GM18873 (cell line): Measurements from ENCODE around the gene TRIM6.
"Not testable (repeated sequence)": the region's sequence is repeated elsewhere in the genome, so short reads cannot be mapped to it uniquely, and the experiment has no call there.

ENCODE experiments used
- ATAC-seq: cut with Tn5 transposase; IDR thresholded peaks from one replicate; pipeline ENCODE4 v1.9.1; 2021; ENCODE audit warnings: mild to moderate bottlenecking, moderate library complexity, moderate number of reproducible peaks; ENCODE audit not compliant: unreplicated experiment, low FRiP score

The TRIM6 gene

DNA sequence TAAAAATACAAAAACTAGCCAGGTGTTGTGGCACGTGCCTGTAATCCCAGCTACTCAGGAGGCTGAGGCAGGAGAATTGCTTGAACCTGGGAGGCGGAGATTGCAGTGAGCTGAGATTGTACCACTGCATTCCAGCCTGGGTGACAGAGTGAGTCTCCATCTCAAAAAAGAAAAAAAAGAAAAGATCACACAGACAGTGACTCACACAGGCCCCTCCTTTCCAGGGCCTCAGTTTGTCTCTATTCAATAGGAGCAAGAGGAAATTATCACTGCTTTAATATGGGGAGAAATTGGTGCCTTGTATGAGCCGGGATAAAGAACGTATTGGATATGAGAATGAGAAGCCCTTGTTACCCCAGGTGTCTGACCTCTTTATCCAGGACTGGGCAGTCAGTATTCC, 6.4 kb downstream of the TRIM6 start:
- ATAC-seq, result not testable (repeated sequence)

DNA sequence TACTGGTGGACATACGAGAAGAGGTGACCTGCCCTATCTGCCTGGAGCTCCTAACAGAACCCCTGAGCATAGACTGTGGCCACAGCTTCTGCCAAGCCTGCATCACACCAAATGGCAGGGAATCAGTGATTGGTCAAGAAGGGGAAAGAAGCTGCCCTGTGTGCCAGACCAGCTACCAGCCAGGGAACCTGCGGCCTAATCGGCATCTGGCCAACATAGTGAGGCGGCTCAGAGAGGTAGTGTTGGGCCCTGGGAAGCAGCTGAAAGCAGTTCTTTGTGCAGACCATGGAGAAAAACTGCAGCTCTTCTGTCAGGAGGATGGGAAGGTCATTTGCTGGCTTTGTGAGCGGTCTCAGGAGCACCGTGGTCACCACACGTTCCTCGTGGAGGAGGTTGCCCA, 6.9 kb downstream of the TRIM6 start:
- ATAC-seq, result no peak

DNA sequence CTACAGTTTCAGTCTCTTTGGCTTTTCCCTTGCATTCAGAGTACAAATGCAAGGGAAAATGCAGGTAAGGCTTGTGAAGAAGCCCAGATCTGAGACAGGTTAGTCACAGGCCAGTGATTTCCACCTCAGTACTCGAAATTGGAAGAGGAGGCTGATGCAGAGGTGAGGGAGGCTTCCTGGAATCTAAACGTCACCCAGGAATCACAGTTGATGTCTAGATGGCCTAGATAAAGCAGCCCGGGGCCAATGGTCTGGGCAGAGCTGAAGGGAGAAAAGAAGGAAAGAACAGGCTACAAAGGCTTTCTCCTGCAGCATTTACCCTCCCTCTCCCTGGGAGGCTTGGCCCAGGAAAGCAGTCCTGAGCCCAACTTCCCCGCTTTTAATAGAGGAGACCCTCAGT, 8.5 kb downstream of the TRIM6 start:
- no peak for ATAC-seq

DNA sequence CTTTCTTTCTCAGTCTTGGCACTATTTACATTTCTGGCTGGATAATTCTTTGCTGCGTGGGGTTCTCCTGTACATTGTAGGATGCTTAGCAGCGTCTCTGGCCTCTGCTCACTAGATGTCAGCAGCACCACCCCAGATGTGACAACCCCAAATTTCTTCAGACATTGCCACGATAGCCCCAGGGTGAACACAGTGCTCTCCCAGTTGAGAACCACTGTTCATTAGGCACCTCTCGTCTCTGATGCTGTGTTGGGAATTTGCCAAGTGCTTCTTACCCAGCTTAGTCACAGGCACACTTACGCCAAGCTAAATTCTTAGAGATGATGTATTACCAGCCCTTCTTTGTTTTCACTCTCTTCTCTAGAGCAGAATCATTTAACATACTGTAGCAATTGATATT, 9.4 kb downstream of the TRIM6 start:
- no peak for ATAC-seq

DNA sequence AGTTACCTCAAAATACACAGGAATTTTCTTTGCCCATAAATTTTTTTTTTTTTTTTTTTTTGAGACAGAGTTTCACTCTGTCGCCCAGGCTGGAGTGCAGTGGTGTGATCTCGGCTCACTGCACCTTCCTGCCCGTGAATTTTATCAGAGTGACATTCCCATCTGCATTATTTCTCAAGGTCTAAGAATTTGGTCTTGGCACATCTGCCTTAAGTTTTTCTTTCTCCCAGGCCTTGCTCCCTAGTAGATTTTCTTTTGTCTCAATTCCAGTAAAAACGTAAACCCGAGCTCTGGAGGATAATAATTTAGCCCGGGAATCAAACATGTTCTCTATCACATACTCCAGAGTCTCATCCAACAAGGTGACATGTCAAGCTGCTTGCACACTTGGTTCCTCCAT, 12.4 kb downstream of the TRIM6 start:
- no peak for ATAC-seq

DNA sequence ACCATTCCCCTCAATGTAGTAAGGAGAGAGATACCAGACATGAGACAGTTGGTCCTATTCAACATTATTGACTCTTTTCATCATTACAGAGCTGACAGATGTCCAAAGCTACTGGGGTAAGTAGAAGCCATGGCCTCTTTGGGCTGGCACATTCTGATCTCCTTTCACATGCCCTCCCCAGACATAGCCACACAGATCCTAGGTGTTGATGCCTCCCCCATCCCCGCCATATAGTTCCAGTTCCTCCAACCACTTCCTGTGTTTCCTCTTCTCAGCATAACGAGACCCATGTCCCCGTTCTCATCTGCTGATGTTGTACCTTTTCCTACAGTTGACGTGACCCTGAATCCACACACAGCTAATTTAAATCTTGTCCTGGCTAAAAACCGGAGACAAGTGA, 14.0 kb downstream of the TRIM6 start:
- ATAC-seq, result no peak

DNA sequence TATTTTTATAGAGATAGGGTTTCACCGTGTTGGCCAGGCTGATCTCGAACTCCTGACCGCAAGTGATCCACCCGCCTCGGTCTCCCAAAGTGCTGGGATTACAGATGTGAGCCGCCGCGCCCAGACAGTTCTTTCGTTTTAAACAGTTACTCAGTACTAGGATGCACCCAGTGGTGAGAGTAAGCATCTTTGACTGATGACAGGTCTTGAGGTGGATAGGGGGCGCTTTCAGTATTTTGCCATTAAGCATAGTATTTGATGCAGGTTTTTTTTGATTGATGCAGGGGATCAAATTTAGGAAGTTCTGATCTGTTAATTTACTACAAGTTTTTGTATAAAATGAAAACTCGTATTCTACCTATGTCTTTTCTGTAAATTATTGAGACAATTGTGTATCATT, 15.2 kb downstream of the TRIM6 start:
- ATAC-seq, result no peak

DNA sequence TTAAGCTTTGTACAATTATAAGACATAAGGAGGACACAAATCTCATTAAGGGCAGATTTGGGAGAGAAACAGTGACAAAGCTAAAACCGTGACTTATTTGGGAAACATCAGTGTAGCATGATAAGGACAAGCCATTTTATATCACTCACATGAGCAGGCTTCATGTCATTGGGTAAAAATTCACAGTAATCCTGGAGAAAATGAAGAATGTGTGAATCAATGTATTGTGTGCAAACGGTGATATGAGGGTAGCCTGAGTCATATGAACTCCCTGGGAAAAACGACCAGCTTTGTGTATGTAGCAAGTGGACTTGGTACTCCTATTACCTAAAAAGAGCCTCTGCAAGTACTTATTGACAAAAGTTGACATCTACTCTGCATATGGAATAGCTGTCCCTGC, 22.4 kb downstream of the TRIM6 start:
- ATAC-seq, result no peak

DNA sequence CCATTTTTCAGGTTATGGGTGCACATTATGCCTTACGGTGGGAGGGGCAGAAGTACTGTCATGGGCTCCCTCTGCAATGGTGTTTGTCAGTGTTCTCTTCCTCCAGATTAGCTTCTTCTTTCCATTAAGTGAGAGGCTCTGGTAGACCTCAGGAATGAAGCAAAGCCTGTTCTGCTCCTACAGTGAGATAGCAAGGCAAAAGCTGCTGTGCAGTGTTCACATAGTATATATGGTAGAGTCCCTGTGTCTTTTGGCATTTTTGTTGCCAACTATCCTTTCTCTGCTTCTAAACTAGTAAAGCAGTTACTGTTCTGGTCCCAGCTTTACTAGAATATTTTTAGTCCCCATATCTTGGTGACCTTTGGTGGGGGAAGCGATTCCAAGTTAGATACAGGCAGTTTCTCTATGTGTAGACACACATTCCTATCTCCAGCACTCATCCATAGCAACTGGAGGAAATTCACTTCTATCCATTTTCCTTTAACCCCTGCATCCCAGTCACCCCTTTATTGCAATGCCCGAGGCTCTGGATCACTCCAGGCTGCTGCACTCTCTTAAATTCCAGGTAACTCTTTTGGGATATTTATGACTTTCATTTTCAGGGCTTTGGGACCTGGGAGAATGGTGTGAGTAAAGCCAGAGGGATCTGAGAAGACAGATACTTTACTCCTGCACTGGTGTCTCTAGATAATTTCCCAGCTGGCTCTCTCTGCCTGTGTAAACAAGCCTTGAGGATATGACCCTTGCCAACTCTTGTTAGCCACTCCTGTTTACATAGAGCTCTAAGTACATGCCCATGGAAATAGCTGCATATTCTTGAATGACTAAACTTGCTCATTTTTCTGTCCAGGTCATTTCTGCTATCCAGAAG, 24.4 kb downstream of the TRIM6 start:
- no peak for ATAC-seq

DNA sequence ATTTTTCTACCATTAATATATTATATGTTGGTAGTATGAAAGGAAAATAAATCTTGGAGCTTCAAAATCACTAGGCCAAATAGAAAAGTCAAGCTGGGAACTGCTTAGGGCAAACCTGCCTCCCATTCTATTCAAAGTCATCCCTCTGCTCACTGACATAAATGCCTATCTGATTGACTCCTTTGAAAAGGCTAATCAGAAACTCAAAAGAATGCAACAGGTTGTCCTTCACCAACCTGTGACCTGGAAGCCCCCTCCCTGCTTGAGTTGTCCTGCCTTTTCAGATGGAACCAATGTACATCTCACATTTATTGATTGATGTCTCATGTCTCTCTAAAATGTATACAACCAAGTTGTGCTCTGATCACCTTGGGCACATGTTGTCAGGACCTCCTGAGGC, 25.1 kb downstream of the TRIM6 start:
- no peak for ATAC-seq

DNA sequence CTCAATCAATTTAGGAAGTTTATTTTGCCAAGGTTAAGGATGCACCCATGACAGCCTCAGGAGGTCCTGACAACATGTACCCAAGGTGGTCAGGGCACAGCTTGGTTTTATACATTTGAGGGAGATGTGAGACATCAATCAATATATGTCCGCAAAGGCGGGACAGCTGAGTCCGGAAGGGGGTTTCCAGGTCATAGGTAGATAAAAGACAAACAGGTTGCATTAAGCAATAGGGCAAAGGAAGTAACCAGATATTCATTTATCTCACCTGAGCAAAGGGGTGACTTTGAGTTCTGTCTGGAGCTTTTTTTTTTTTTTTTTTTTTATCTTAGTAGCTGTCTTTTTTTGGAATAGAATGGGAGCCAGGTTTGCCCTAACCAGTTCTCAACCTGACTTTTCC, 26.4 kb downstream of the TRIM6 start:
- ATAC-seq, result no peak

DNA sequence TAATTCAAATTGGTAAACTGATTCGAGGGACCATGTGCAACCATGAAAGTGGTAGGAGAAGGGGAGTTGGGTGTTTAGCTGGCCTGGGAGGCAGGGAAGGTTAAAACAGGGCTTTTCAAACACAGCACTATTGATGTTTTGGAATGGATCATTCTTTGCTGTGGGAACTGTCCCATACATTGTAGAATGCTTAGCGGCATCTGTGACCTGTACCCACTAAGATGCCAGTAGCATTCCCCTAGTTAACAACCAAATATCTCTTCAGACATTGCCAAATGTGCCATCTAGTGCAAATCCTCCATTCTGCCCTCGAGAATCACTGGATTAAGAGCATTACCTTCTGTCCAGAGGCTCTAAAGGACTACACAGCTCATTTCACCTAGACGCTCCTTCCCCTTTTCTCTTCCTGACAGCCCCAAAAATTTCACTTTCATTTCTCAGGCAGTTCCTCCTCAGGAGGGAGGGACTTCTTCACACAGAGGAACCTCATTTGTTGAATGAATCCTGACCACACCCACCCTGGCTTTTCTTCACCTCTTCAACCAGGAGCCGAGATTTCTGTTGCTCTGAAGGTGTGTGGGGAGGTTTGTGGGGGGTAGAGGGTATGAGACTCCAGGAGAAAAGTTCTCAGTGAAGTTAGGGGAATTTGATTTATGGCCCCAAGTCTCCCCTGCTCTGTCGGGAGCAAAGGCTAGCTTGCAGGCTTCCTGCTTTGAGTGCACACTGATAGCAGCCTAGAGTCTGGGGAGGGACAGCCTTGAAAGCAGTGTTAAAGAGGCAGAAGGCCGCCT, 28.2 kb downstream of the TRIM6 start, which contains the start of gene TRIM34:
TRIM34 (plus strand) TSS at position 513 of the 791 bp plus-strand sequence. CDS start 7,331 bp downstream, outside the sequence.
- ATAC-seq, result peak; percentile 96

DNA sequence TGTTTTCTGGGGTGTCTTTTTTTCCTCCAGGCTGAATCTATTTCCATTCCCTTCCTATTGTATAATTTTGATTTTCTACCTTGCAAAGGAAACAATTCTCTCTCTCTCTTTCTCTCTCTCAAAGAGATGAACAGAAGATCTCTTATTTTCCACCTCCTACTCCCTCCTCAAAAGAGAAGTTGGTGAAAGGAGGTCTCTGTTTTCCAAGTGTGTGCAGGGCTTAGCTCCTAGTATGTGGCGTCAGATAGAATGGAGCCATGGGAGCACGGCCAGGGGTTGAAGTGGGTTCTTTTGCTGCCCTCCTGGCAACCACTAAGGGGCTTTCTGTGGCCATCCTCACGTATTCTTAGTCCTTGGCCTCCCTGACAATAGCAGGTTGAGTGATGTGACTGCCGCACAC, 28.8 kb downstream of the TRIM6 start:
- no peak for ATAC-seq

DNA sequence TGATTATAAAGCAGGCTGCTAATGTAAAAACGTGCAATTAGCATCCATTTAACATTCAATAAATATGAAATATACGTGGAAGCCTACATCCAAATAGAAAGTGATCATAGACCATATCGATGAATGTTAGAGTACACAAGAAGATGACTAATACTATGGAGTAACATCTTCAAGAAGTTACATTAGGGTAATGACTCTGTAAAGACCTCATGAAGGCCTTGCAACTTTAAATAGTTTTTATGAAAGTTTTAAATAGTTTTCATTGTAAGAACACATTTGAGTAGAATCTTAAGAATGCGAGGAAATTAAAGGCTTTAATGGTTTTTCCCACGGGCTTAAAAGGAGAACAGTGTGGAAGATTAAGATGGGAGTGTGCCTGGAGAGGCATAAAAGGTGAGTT, 29.8 kb downstream of the TRIM6 start:
- no peak for ATAC-seq

DNA sequence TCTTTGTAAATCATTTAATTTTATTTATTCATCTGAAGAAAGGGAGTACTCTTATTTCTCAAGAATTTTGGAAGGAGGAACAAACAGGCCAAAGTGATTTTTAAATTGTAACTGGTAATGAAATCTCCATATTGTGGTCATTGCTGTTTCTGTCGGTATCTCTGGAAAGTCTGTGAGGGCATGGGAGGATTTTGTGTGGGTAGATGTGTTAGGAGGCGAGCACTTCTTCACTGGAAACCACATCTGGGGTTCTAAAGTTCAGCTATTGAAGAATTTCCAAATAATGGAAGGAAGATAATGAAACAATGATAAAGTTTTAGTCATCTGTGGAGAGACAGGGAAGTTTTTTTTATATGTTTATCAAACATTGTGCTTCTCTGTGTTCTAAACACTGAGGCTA, 35.0 kb downstream of the TRIM6 start:
- ATAC-seq, result no peak

DNA sequence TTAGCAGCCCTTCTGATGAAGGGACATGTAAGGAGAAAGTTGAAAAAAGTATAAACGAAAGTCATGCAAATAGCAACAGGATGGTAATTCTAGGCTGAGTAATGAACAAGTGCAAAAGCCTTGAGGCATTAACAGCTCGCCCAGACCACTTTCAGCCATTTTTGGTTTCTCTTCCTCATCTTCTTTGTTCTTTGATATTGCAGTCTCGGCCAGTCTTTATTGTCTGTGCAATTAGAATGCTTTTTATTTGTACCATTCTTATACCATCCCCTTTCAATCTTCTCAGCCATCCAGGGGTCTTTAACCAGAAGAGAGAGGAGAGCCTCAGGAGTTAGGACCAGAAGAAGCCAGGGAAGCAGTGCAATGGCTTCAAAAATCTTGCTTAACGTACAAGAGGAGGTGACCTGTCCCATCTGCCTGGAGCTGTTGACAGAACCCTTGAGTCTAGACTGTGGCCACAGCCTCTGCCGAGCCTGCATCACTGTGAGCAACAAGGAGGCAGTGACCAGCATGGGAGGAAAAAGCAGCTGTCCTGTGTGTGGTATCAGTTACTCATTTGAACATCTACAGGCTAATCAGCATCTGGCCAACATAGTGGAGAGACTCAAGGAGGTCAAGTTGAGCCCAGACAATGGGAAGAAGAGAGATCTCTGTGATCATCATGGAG, 35.7 kb downstream of the TRIM6 start:
- peak; percentile 98 for ATAC-seq

DNA sequence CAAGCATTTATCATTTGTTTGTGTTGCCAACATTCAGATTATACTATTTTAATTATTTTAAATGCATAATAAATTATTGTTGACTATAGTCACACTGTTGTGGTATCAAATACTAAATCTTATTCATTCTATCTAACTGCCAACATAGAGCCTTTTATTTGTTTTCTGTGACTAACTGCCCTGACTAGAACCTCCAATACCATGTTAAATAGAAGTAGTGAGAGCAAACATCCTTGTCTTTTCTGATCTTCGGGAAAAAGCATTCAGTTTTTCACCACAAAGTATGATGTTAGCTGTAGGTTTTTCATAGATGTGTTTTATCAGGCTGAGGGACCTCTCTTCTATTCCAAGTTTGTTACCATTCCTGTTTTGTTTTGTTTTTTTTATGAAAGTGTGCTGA, 43.5 kb downstream of the TRIM6 start:
- no peak for ATAC-seq

DNA sequence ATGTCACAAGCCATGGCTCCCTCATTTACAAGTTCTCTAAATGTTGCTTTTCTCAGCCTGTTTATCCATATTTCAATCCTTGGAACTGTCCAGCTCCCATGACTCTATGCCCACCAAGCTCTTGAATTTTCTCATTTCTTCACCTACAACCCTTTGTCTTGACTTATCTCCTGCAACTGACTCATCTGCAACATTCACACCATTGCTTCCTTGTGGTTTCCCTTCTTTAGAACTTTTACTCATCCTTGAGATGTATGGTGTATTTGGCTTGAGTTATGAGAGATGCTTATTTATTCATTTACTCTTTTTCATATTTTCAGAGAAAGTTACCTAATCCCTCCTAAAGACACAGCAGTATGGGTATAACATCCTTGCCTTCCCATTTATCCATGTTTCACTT, 47.1 kb downstream of the TRIM6 start:
- no peak for ATAC-seq

DNA sequence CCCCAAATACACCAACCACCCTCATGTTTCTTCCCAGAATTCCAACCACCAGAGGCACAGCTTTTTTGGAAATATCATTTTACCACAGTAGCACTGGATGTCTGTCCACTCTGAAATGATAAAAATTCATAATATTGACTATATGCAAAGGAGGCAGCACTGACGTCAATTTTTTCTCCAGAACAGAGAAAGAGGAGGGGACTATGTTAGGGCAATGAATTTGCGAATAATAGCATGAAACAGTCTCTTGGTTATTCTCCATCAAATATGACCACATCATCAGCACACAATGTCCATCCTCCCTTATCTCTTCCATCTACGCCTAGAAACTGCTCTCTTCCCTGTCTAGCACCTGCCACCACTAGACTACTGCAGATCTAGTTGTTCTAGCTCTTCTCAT, 49.7 kb downstream of the TRIM6 start:
- ATAC-seq, result no peak

DNA sequence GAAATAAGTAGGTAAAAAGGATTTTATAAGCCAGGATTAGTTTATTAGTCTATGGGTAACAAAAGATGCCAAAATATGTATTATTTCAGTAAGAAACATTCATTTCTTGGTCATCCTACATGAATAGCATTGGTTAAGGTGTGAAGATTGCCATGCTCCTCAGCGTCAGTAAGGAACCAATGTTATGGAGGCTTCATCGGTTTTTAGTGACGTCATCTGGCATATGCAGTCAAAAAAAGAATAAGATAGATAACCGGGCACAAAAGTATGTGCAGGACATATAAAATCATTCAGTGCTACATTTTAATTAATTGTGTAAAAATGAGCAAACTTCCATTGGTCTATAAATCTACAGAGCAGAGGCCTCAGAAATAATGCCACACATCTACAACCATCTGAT, 59.0 kb downstream of the TRIM6 start:
- no peak for ATAC-seq

DNA sequence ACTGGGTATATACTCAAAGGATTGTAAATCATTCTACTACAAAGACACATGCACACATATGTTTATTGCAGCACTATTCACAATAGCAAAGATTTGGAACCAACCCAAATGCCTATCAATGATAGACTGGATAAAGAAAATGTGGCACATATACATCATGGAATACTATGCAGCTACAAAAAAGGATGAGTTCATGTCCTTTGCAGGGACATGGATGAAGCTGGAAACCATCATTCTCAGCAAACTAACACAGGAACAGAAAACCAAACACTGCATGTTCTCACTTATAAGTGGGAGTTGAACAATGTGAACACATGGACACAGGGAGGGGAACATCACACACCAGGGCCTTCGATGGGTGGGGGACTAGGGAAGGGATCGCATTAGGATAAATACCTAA, 60.5 kb downstream of the TRIM6 start:
- ATAC-seq, result not testable (repeated sequence)
